Fibroblast of lung (primary cell): Measurements from ENCODE around the gene TBRG4.

ENCODE experiments used
- EZH2 ChIP-seq: IDR thresholded peaks from 2 replicates; pipeline ENCODE4 v1.5.1; 2012; ENCODE audit warnings: low read length, control low read depth, mild to moderate bottlenecking; ENCODE audit errors: missing control alignments
- TF ChIP-seq, protein P1 (sequence below), 2 donors: IDR thresholded peaks in 1 of 2; conservative IDR thresholded peaks in 1 of 2; 1 replicate in 1 of 2; 2 replicates in 1 of 2; pipeline ENCODE4 v1.5.1; 2011 to 2012; ENCODE audit warnings: low read length in 2 of 2, control low read depth in 1 of 2, inconsistent platforms in 1 of 2, low read depth in 1 of 2, mild to moderate bottlenecking in 1 of 2

DNA sequence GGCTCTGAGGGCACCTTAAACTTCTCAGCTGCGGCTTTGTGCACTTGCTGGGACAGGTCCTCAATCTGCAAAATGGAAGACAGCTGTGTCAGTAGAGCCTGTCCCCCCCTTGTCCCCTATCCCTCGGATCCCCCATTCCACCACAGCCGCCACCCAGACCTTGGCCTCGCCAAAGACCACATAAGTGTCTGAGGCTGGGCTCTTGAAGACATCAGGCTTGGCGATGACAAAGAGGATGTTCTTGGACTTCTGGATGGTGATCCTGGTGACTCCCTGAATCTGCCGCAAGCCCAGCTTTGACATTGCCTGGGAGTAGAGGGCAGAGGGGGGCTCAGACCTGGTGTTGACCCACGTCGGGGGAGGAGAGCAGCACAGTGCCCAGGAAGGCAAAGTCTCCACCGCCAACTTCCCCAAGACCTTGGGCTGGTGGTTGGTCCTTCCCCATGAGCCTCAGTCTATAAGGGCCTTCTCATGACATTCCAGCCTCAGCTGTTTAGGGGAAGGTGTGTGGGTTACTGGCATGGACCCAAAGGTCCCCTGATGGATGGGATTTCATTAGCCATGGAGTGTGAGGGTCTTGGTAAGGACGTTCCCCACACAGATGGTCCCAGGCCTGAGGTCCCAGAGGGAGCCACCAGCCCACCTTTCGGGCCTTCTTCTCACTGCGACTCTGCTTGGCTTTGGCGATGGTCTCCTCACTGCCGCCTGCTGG is 30.4 kb downstream of the TBRG4 start:
- TF ChIP-seq, protein P1, sequence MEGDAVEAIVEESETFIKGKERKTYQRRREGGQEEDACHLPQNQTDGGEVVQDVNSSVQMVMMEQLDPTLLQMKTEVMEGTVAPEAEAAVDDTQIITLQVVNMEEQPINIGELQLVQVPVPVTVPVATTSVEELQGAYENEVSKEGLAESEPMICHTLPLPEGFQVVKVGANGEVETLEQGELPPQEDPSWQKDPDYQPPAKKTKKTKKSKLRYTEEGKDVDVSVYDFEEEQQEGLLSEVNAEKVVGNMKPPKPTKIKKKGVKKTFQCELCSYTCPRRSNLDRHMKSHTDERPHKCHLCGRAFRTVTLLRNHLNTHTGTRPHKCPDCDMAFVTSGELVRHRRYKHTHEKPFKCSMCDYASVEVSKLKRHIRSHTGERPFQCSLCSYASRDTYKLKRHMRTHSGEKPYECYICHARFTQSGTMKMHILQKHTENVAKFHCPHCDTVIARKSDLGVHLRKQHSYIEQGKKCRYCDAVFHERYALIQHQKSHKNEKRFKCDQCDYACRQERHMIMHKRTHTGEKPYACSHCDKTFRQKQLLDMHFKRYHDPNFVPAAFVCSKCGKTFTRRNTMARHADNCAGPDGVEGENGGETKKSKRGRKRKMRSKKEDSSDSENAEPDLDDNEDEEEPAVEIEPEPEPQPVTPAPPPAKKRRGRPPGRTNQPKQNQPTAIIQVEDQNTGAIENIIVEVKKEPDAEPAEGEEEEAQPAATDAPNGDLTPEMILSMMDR (conservative IDR thresholded peaks at IDR 0.05 in 1 of 2, IDR thresholded peaks at IDR 0.05 in 1 of 2; ENCODE audit: low read depth in 1 of 2, low read length in 2 of 2) = no peak
- no peak for TF ChIP-seq EZH2
